ENCODE results near the gene TTC1.
"Not testable (repeated sequence)": the region's sequence is repeated elsewhere in the genome, so short reads cannot be mapped to it uniquely, and the experiment has no call there.

Gene TTC1

GRCh38 chr5:159993194-159993593 is 15.7 kb upstream of the TTC1 start:
- in situ Hi-C loops (cut with MboI; ENCODE audit: low sequenced_read_pairs), result loop anchor here (25.0 kb wide), 1 partner anchor 681 kb away; no protein-coding TSS in a partner anchor

GRCh38 chr5:159995907-159996306 is 13.0 kb upstream of the TTC1 start:
- in situ Hi-C loops (cut with MboI; ENCODE audit: low sequenced_read_pairs), result loop anchor here (25.0 kb wide), 1 partner anchor 684 kb away; no protein-coding TSS in a partner anchor

- in situ Hi-C loops (cut with MboI; ENCODE audit: low sequenced_read_pairs), result no loop called here
Measured at GRCh38 chr5:160001457-160001856, 7.5 kb upstream of the TTC1 start.

GRCh38 chr5:160007514-160007913 is 1.4 kb upstream of the TTC1 start:
- in situ Hi-C loops (cut with MboI; ENCODE audit: low sequenced_read_pairs), result no loop called here

- in situ Hi-C loops (cut with MboI; ENCODE audit: low sequenced_read_pairs), result not testable (repeated sequence)
Measured at GRCh38 chr5:160008529-160008876, 436 bp upstream of the TTC1 start.

GRCh38 chr5:160009591-160009989 is 651 bp downstream of the TTC1 start:
- in situ Hi-C loops (cut with MboI; ENCODE audit: low sequenced_read_pairs), result no loop called here

- in situ Hi-C loops (cut with MboI; ENCODE audit: low sequenced_read_pairs), result no loop called here
Measured at GRCh38 chr5:160011471-160011870, 2.5 kb downstream of the TTC1 start.

GRCh38 chr5:160014197-160014596 is 5.3 kb downstream of the TTC1 start:
- in situ Hi-C loops (cut with MboI; ENCODE audit: low sequenced_read_pairs), result not testable (repeated sequence)

- in situ Hi-C loops (cut with MboI; ENCODE audit: low sequenced_read_pairs), result no loop called here
Measured at GRCh38 chr5:160018945-160019625, 10.1 kb downstream of the TTC1 start.

GRCh38 chr5:160020266-160020770 is 11.4 kb downstream of the TTC1 start:
- in situ Hi-C loops (cut with MboI; ENCODE audit: low sequenced_read_pairs), result loop anchor here (10.0 kb wide), 1 partner anchor 324 kb away; no protein-coding TSS in a partner anchor

- in situ Hi-C loops (cut with MboI; ENCODE audit: low sequenced_read_pairs), result loop anchor here (10.0 kb wide), 1 partner anchor 324 kb away; no protein-coding TSS in a partner anchor
Measured at GRCh38 chr5:160020964-160021363, 12.0 kb downstream of the TTC1 start.

- in situ Hi-C loops (cut with MboI; ENCODE audit: low sequenced_read_pairs), result loop anchor here (10.0 kb wide), 1 partner anchor 323 kb away; no protein-coding TSS in a partner anchor
Measured at GRCh38 chr5:160021831-160022446, 13.0 kb downstream of the TTC1 start.

GRCh38 chr5:160023007-160023907 is 14.3 kb downstream of the TTC1 start:
- in situ Hi-C loops (cut with MboI; ENCODE audit: low sequenced_read_pairs), result loop anchor here (10.0 kb wide), 1 partner anchor 322 kb away; no protein-coding TSS in a partner anchor

- in situ Hi-C loops (cut with MboI; ENCODE audit: low sequenced_read_pairs), result loop anchor here (10.0 kb wide), 1 partner anchor 321 kb away; no protein-coding TSS in a partner anchor
Measured at GRCh38 chr5:160023908-160024630, 15.1 kb downstream of the TTC1 start.

GRCh38 chr5:160029004-160029403 is 20.1 kb downstream of the TTC1 start:
- in situ Hi-C loops (cut with MboI; ENCODE audit: low sequenced_read_pairs), result loop anchor here (10.0 kb wide), 1 partner anchor 316 kb away; no protein-coding TSS in a partner anchor

- in situ Hi-C loops (cut with MboI; ENCODE audit: low sequenced_read_pairs), result loop anchor here (10.0 kb wide), 1 partner anchor 315 kb away; no protein-coding TSS in a partner anchor
Measured at GRCh38 chr5:160029540-160030139, 20.7 kb downstream of the TTC1 start.

- in situ Hi-C loops (cut with MboI; ENCODE audit: low sequenced_read_pairs), result no loop called here
Measured at GRCh38 chr5:160030631-160031377, 21.9 kb downstream of the TTC1 start.

- in situ Hi-C loops (cut with MboI; ENCODE audit: low sequenced_read_pairs), result no loop called here
Measured at GRCh38 chr5:160033546-160034252, 24.8 kb downstream of the TTC1 start.
